Stimulated activated CD4-positive, alpha-beta T cell treated with anti-CD3 and anti-CD28 coated beads, Interleukin-1b, Interleukin-23, amount 100 ng/mL, for 48 hours (primary cell): ENCODE measurements around the gene RAB32.
"Not testable (repeated sequence)": the region's sequence is repeated elsewhere in the genome, so short reads cannot be mapped to it uniquely, and the experiment has no call there.

ENCODE experiments used
- DNase-seq: peaks from one replicate; pipeline ENCODE4 v3.0.0-alpha.2; 2020

Gene RAB32

GRCh38 chr6:146543211-146543939 is at the start of gene RAB32:
RAB32 (plus strand) TSS chr6:146543833; CDS start chr6:146543872, 39 bp downstream.
- no peak for DNase-seq

GRCh38 chr6:146498309-146498708 is 45.3 kb upstream of the RAB32 start:
- no peak for DNase-seq

GRCh38 chr6:146503096-146503495 is 40.5 kb upstream of the RAB32 start:
- DNase-seq: no peak

- DNase-seq: no peak
Measured at GRCh38 chr6:146515212-146515611, 28.4 kb upstream of the RAB32 start.

GRCh38 chr6:146526192-146526591 is 17.4 kb upstream of the RAB32 start:
- DNase-seq: no peak

- no peak for DNase-seq
Measured at GRCh38 chr6:146532702-146533101, 10.9 kb upstream of the RAB32 start.

GRCh38 chr6:146542881-146543210 is 787 bp upstream of the RAB32 start:
- no peak for DNase-seq

- no peak for DNase-seq
Measured at GRCh38 chr6:146543940-146544615, 445 bp downstream of the RAB32 start.

GRCh38 chr6:146544616-146545182 is 1.1 kb downstream of the RAB32 start:
- no peak for DNase-seq

- no peak for DNase-seq
Measured at GRCh38 chr6:146545581-146545980, 1.9 kb downstream of the RAB32 start.

- DNase-seq: no peak
Measured at GRCh38 chr6:146546443-146547043, 2.9 kb downstream of the RAB32 start.

GRCh38 chr6:146547889-146548288 is 4.3 kb downstream of the RAB32 start:
- no peak for DNase-seq

GRCh38 chr6:146548898-146549374 is 5.3 kb downstream of the RAB32 start:
- no peak for DNase-seq

GRCh38 chr6:146550911-146551310 is 7.3 kb downstream of the RAB32 start:
- DNase-seq: no peak

- DNase-seq: no peak
Measured at GRCh38 chr6:146551545-146551944, 7.9 kb downstream of the RAB32 start.

- DNase-seq: no peak
Measured at GRCh38 chr6:146553377-146554135, 9.9 kb downstream of the RAB32 start.

- no peak for DNase-seq
Measured at GRCh38 chr6:146560607-146561006, 17.0 kb downstream of the RAB32 start.

- not testable (repeated sequence) for DNase-seq
Measured at GRCh38 chr6:146566661-146567060, 23.0 kb downstream of the RAB32 start.

- not testable (repeated sequence) for DNase-seq
Measured at GRCh38 chr6:146568619-146569018, 25.0 kb downstream of the RAB32 start.

GRCh38 chr6:146574211-146574610 is 30.6 kb downstream of the RAB32 start:
- DNase-seq: no peak

GRCh38 chr6:146578054-146578453 is 34.4 kb downstream of the RAB32 start:
- DNase-seq: no peak

GRCh38 chr6:146581968-146582367 is 38.3 kb downstream of the RAB32 start:
- no peak for DNase-seq

GRCh38 chr6:146582857-146583256 is 39.2 kb downstream of the RAB32 start:
- DNase-seq: no peak
